H1 (cell line): ENCODE results near the gene GLTP. TPM values are rescaled to one million over a fixed set of nuclear protein-coding genes. Genes with fewer than 3 reads are reported as not detected.

ENCODE experiments used
- CTCF ChIA-PET: fragments of 300-600 bp; sonication (Branson Sonifier 250); formaldehyde crosslinking; loops from one replicate; lab custom pipeline; 2021; ENCODE audit not compliant: partially characterized antibody; lab: Charles Lee
- POLR2A ChIA-PET: fragments of 300-600 bp; sonication (Branson Sonifier 250); formaldehyde crosslinking; loops from one replicate; lab custom pipeline; 2021; ENCODE audit warnings: inconsistent platforms; ENCODE audit not compliant: partially characterized antibody; lab: Charles Lee
- DNase-seq, 2 experiments: peaks; one replicate each; pipeline versions ENCODE4 v3.0.0 to v3.0.0-alpha.2; 2010 to 2022; ENCODE audit warnings: low spot score in 2 of 2, low read depth in 1 of 2, mixed read lengths in 1 of 2
- FAIRE-seq: peaks from 2 replicates; lab custom pipeline; 2011; peaks lifted over from hg19 to GRCh38; lab: Jason Lieb, UNC
- H2AFZ ChIP-seq: 2 replicates; pipeline ENCODE4 v1.8.1; 2012; ENCODE audit warnings: low read length, inconsistent platforms
- H2AK5ac ChIP-seq: 2 replicates; pipeline ENCODE4 v1.6.1; 2013; ENCODE audit warnings: low read depth, low read length
- H2BK120ac ChIP-seq: replicated peaks from 2 replicates; pipeline ENCODE3; 2013; ENCODE audit warnings: low read depth, low read length, inconsistent platforms
- H2BK12ac ChIP-seq: 2 replicates; pipeline ENCODE4 v1.6.1; 2013; ENCODE audit warnings: low read depth, low read length
- H2BK15ac ChIP-seq: 2 replicates; pipeline ENCODE4 v1.6.1; 2013; ENCODE audit warnings: low read length
- H2BK20ac ChIP-seq: 2 replicates; pipeline ENCODE4 v1.6.1; 2013; ENCODE audit warnings: low read length
- H2BK5ac ChIP-seq: 2 replicates; pipeline ENCODE4 v1.6.1; 2013; ENCODE audit warnings: low read depth, low read length
- H3K14ac ChIP-seq: 2 replicates; pipeline ENCODE4 v1.6.1; 2013; ENCODE audit warnings: inconsistent platforms; ENCODE audit not compliant: insufficient read length
- H3K18ac ChIP-seq: 2 replicates; pipeline ENCODE4 v1.6.1; 2013; ENCODE audit warnings: low read length; ENCODE audit errors: extremely low read depth
- H3K23ac ChIP-seq: 2 replicates; pipeline ENCODE4 v1.6.1; 2013; ENCODE audit warnings: inconsistent platforms; ENCODE audit not compliant: insufficient read length
- H3K23me2 ChIP-seq: 2 replicates; pipeline ENCODE4 v1.6.1; 2013; ENCODE audit warnings: low read depth, low read length
- H3K27ac ChIP-seq: 2 replicates; pipeline ENCODE4 v1.6.1; 2011; ENCODE audit warnings: low read depth, low read length, inconsistent platforms
- H3K27me3 ChIP-seq, 4 experiments: replicated peaks in 1 of 4; 1 replicate in 1 of 4; 2 replicates in 3 of 4; pipeline versions ENCODE4 v1.6.1 to v1.8.1; 2011 to 2013; ENCODE audit warnings: low read length in 3 of 4, mild to moderate bottlenecking in 3 of 4, inconsistent platforms in 2 of 4, mixed read lengths in 2 of 4, moderate library complexity in 1 of 4; ENCODE audit not compliant: control insufficient read depth in 3 of 4, insufficient read depth in 3 of 4; ENCODE audit errors: extremely low read depth in 1 of 4
- H3K36me3 ChIP-seq, 4 experiments: 2 replicates each; pipeline versions ENCODE4 v1.6.1 to v1.8.1; 2011 to 2013; ENCODE audit warnings: mild to moderate bottlenecking in 4 of 4, low read length in 3 of 4, moderate library complexity in 2 of 4, control low read depth in 1 of 4, inconsistent platforms in 1 of 4; ENCODE audit not compliant: insufficient read depth in 4 of 4, control insufficient read depth in 2 of 4
- H3K4ac ChIP-seq: replicated peaks from 2 replicates; pipeline ENCODE3; 2013; ENCODE audit warnings: low read length, low read depth, mixed read lengths, inconsistent platforms; ENCODE audit not compliant: insufficient read length
- H3K4me1 ChIP-seq, 4 experiments: replicated peaks in 1 of 4; 1 replicate in 1 of 4; 2 replicates in 3 of 4; pipeline versions ENCODE4 v1.6.1 to v1.8.1; 2011 to 2013; ENCODE audit warnings: low read length in 3 of 4, inconsistent platforms in 2 of 4, mixed read lengths in 1 of 4; ENCODE audit not compliant: insufficient read depth in 4 of 4, control insufficient read depth in 3 of 4
- H3K4me2 ChIP-seq, 2 experiments: 2 replicates each; pipeline versions ENCODE4 v1.6.1 to v1.8.1; 2011 to 2013; ENCODE audit warnings: low read depth in 2 of 2, low read length in 2 of 2, control low read depth in 1 of 2, inconsistent platforms in 1 of 2, mild to moderate bottlenecking in 1 of 2; ENCODE audit not compliant: insufficient read depth in 1 of 2
- H3K4me3 ChIP-seq, 4 experiments: fragments of 200-600, 300-600 bp in 1 of 4; sonication (generic), shearing (Covaris generic), sonication (Bioruptor Twin) in 1 of 4; 2 replicates each; pipeline versions ENCODE4 v1.5.1 to v1.8.1; 2011 to 2016; ENCODE audit warnings: low read length in 4 of 4, low read depth in 3 of 4, control low read depth in 2 of 4, inconsistent platforms in 2 of 4, mild to moderate bottlenecking in 2 of 4, mixed read lengths in 1 of 4, moderate library complexity in 1 of 4; ENCODE audit not compliant: insufficient read depth in 2 of 4; ENCODE audit errors: extremely low read depth in 1 of 4
- H3K56ac ChIP-seq: replicated peaks from 2 replicates; pipeline ENCODE3; 2013; ENCODE audit warnings: low read depth, mild to moderate bottlenecking, mixed read lengths, low read length, inconsistent platforms; ENCODE audit not compliant: insufficient read length
- H3K79me1 ChIP-seq: 2 replicates; pipeline ENCODE4 v1.6.1; 2013; ENCODE audit warnings: low read depth, low read length, control low read depth
- H3K79me2 ChIP-seq, 2 experiments: 2 replicates each; pipeline versions ENCODE4 v1.6.1 to v1.8.1; 2012 to 2013; ENCODE audit warnings: low read length in 2 of 2, mild to moderate bottlenecking in 2 of 2, inconsistent platforms in 1 of 2; ENCODE audit not compliant: insufficient read depth in 2 of 2, control insufficient read depth in 1 of 2
- H3K9ac ChIP-seq, 4 experiments: replicated peaks in 1 of 4; 1 replicate in 1 of 4; 2 replicates in 3 of 4; pipeline versions ENCODE4 v1.6.1 to v1.8.1; 2011 to 2013; ENCODE audit warnings: low read depth in 3 of 4, low read length in 3 of 4, control low read depth in 2 of 4, mild to moderate bottlenecking in 2 of 4, moderate library complexity in 2 of 4, inconsistent platforms in 1 of 4; ENCODE audit errors: extremely low read depth in 1 of 4
- H3K9me3 ChIP-seq, 2 experiments: 2 replicates each; pipeline versions ENCODE4 v1.6.1 to v1.8.1; 2012 to 2013; ENCODE audit warnings: mild to moderate bottlenecking in 2 of 2, moderate library complexity in 2 of 2, control low read depth in 1 of 2, inconsistent platforms in 1 of 2, low read depth in 1 of 2, low read length in 1 of 2, mixed read lengths in 1 of 2; ENCODE audit not compliant: insufficient read depth in 2 of 2
- H4K20me1 ChIP-seq, 2 experiments: replicated peaks in 1 of 2; 2 replicates each; pipeline versions ENCODE3 to v1.8.1; 2011 to 2013; ENCODE audit warnings: inconsistent platforms in 2 of 2, low read length in 2 of 2, mild to moderate bottlenecking in 1 of 2; ENCODE audit not compliant: insufficient read depth in 2 of 2, control insufficient read depth in 1 of 2
- H4K5ac ChIP-seq: 2 replicates; pipeline ENCODE4 v1.6.1; 2013; ENCODE audit warnings: low read length, low read depth, mixed read lengths, inconsistent platforms; ENCODE audit not compliant: insufficient read length
- H4K8ac ChIP-seq: 2 replicates; pipeline ENCODE4 v1.8.0; 2013; ENCODE audit warnings: mild to moderate bottlenecking, moderate library complexity, low read length, inconsistent platforms; ENCODE audit not compliant: insufficient read depth; ENCODE audit errors: extremely low read depth
- H4K91ac ChIP-seq: replicated peaks from 2 replicates; pipeline ENCODE3; 2013; ENCODE audit warnings: low read length, mixed read lengths, inconsistent platforms; ENCODE audit not compliant: insufficient read length
- EP300 ChIP-seq, 2 experiments: IDR thresholded peaks; 1 replicate in 1 of 2; 2 replicates in 1 of 2; pipeline ENCODE4 v1.6.1; 2011 to 2012; ENCODE audit warnings: low read depth in 2 of 2, low read length in 2 of 2, mild to moderate bottlenecking in 2 of 2, borderline replicate concordance in 1 of 2, inconsistent platforms in 1 of 2, moderate library complexity in 1 of 2
- POLR2A ChIP-seq, 2 experiments: IDR thresholded peaks; 1 replicate in 1 of 2; 2 replicates in 1 of 2; pipeline ENCODE4 v1.6.1; 2011; ENCODE audit warnings: low read depth in 2 of 2, low read length in 2 of 2, mild to moderate bottlenecking in 2 of 2; ENCODE audit errors: control extremely low read depth in 1 of 2
- RNF2 ChIP-seq: fragments of 200-900, 300-1000 bp; sonication (generic); IDR thresholded peaks from 2 replicates; pipeline ENCODE4 v1.7.1; 2016; ENCODE audit warnings: borderline replicate concordance, low read depth, mild to moderate bottlenecking, antibody characterized with exemption, low read length; ENCODE audit not compliant: poor library complexity, severe bottlenecking; ENCODE audit errors: missing control alignments
- SAP30 ChIP-seq: fragments of 300-600 bp; sonication (generic); IDR thresholded peaks from 2 replicates; pipeline ENCODE4 v1.7.1; 2012; ENCODE audit warnings: low read length, moderate library complexity, mild to moderate bottlenecking, inconsistent platforms; ENCODE audit not compliant: insufficient read depth, insufficient replicate concordance
- SP2 ChIP-seq: IDR thresholded peaks from 2 replicates; pipeline ENCODE4 v1.6.1; 2012; ENCODE audit warnings: mild to moderate bottlenecking, low read length, inconsistent platforms
- TEAD4 ChIP-seq: IDR thresholded peaks from 2 replicates; pipeline ENCODE4 v1.6.1; 2012; ENCODE audit warnings: low read depth, low read length, inconsistent platforms, mixed read lengths
- WGBS, 2 experiments: shearing (Covaris generic) in 1 of 2; methylation state at CpG; one replicate each; pipeline versions ENCODE4 v1.1.6 to v1.1.7; 2013 to 2015; ENCODE audit warnings: low lambda C conversion rate in 2 of 2, mixed read lengths in 2 of 2, inconsistent platforms in 1 of 2, low coverage in 1 of 2, missing lambda C conversion rate in 1 of 2; ENCODE audit not compliant: insufficient replicate concordance in 2 of 2, insufficient coverage in 1 of 2, insufficient read length in 1 of 2; ENCODE audit errors: extremely low coverage in 1 of 2, missing lambda C conversion rate in 1 of 2; 5-methylcytosine and 5-hydroxymethylcytosine counted together
- polyA plus RNA-seq, 7 experiments: library from polyadenylated mRNA; depleted of rRNA in 3 of 7; stranded (reverse) in 5 of 7; unstranded in 2 of 7; fragments of >200 nt in 5 of 7; fragments of 200-250 nt in 2 of 7; gene quantifications; 1 replicate in 5 of 7; 2 replicates in 1 of 7; 4 replicates in 1 of 7; pipeline versions ENCODE4 v1.2.1 to v1.2.3, GENCODE V29; 2011 to 2013; ENCODE audit warnings: missing spikeins in 2 of 7, mixed read lengths in 2 of 7
- total RNA-seq: library from RNA; stranded (reverse); fragmentation: NEBNext Ultra II Directional; extraction: Animal tissue kit (Norgen Biotek cat#: 25700); gene quantifications from 2 replicates; pipeline ENCODE4 v1.2.1, GENCODE V29; 2021

Gene GLTP
- total and polyA plus RNA-seq, 2 of the 8 experiments (the other 6 are each of a cell fraction or from before 2014, with no cell fraction given): 9.8 to 26.1 TPM

DNA sequence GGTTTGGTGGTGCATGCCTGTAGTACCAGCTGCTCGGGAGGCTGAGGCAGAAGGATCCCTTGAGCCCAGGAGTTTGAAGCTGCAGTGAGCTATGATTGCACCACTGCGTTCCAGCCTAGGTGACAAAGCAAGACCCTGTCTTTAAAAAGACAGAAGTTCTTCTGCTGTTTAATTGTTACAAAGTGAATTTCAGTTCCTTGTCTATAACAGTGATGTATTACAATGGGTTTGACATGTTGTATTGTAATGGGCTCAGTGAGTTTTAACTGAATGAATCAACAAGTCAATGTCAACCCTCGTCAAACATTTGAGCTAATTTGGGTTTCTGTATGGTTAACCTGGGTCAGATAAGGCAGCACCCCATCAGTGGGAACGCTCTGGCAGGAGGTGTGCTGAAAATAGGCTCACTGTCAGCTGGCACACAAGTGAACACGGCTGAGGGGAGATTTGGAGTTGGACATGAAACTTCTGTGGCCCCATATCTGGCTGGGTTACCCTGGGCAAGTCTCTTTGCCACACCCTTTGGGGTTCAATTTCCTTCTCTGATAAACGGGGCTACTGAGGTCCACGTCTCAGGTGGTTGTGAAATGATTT lies 33.1 kb downstream of the GLTP start:
- WGBS, 2 experiments: 80% methylated on average over 7 of the region's 7 CpGs; no CpG with 5 or more reads in 1 of the 2 experiments
- Histone ChIP-seq H3K14ac (no peak overlapping the region), H4K5ac (no peak overlapping the region), H3K23ac (no peak overlapping the region), H3K27me3 (no peaks in the 10 kb centered on the region), H2BK20ac (no peak overlapping the region), H3K4me3 (no peak overlapping the region), H2AK5ac (no peak overlapping the region), H2BK120ac (no peak overlapping the region), H3K56ac (no peak overlapping the region), H3K27ac (no peak overlapping the region), H2AFZ (no peak overlapping the region), H4K20me1 (no peaks in the 10 kb centered on the region), H3K23me2 (no peaks in the 10 kb centered on the region), H4K8ac (no peak overlapping the region), H3K36me3 (no peaks in the 10 kb centered on the region), H3K4me2 (no peak overlapping the region), H3K18ac (no peak overlapping the region), H3K4ac (no peak overlapping the region), H3K79me1 (no peaks in the 10 kb centered on the region), H3K9ac (no peak overlapping the region; a peak in 1 of 7 replicates), H4K91ac (no peak overlapping the region), H2BK5ac (no peak overlapping the region), H3K9me3 (no peaks in the 10 kb centered on the region), H2BK12ac (no peak overlapping the region), H3K79me2 (no peaks in the 10 kb centered on the region), H3K4me1 (no peaks in the 10 kb centered on the region; a peak in 2 of 7 replicates), H2BK15ac (0 out of 2 replicates have a peak overlapping the region, but pooled peaks have one; percentile 61)
- TF ChIP-seq TEAD4: no peak
- TF ChIP-seq POLR2A (IDR thresholded peaks at IDR 0.05; ENCODE audit: control extremely low read depth in 1 of 2, low read depth in 2 of 2, low read length in 2 of 2): no peak
- no peak for TF ChIP-seq RNF2
- no peak for TF ChIP-seq SP2
- no peak for TF ChIP-seq SAP30
- no peak for TF ChIP-seq EP300 (IDR thresholded peaks at IDR 0.05; ENCODE audit: borderline replicate concordance in 1 of 2, low read depth in 2 of 2, low read length in 2 of 2)
- FAIRE-seq (no peak), DNase-seq (no peak)
- POLR2A ChIA-PET: no interaction called here
- CTCF ChIA-PET: interaction anchor here (0.6 to 10.9 kb wide), 10 partner anchors 12 to 317 kb away, joined by 3 to 183 read pairs (median 4); partner anchors contain the start of gene TRPV4
